IPS-11a (cell line): ENCODE measurements around the gene WAC.
"Not testable (repeated sequence)": the region's sequence is repeated elsewhere in the genome, so short reads cannot be mapped to it uniquely, and the experiment has no call there.

Experiments
- H3K4me3 ChIP-seq: one replicate; pipeline ENCODE4 v1.5.1; 2013; ENCODE audit warnings: low read depth, low read length, control low read depth

The WAC gene

DNA sequence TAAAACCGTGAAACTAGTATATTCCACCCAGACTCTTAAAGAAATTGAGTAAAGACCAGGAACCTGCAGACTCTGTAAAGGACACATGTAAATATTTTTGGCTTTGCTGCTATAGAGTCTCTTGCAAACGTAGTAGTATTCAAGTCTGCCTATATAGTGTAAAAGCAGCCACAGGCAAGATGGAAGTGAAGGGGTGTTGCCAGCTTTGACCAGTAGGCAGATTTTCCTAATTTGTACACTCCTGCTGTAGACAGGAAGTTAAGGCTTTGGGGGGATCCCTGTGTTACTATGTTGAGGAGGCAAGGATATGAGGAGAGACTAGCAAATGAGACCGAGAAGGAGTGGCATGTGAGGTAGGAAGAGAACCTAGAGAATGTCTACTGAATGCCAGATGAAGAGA is 27.7 kb downstream of the WAC start:
- no peak overlapping the region for H3K4me3 ChIP-seq

DNA sequence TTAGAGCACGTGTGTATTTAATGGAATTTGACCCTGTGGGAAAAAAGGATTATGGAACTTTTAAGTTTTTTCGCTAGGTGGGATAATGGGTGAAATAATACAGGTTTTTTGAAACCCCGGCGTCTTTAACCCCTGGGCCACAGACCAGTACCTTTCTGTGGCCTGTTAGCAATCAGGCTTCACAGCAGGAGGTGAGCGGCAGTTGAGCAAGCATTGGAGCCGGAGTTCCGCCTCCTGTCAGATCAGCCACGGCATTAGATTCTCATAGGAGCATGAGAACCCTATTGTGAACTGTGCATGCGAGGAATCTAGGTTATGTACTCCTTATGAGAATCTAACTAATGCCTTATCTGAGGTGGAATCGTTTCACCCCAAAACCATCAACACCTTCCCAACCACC is 28.6 kb downstream of the WAC start:
- H3K4me3 ChIP-seq: no peak overlapping the region

DNA sequence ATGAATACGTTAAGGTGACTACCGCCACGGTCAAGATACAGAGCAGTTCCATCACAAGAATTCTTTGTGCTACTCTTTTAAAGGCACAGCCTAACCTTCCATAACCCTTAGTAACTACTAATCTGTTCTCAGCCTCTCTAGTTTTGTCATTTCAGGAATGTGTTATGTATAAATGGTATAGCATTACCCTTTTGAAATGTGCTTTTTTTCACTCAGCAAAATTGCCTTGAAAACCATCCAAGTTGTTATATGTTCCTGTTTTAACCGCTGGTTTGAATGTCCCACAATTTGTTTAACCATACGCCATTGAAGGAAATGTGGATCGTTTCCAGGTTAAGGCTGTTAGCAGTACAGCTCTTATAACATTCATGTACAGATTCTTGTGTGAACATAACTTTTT is 32.0 kb downstream of the WAC start:
- H3K4me3 ChIP-seq: no peak overlapping the region

DNA sequence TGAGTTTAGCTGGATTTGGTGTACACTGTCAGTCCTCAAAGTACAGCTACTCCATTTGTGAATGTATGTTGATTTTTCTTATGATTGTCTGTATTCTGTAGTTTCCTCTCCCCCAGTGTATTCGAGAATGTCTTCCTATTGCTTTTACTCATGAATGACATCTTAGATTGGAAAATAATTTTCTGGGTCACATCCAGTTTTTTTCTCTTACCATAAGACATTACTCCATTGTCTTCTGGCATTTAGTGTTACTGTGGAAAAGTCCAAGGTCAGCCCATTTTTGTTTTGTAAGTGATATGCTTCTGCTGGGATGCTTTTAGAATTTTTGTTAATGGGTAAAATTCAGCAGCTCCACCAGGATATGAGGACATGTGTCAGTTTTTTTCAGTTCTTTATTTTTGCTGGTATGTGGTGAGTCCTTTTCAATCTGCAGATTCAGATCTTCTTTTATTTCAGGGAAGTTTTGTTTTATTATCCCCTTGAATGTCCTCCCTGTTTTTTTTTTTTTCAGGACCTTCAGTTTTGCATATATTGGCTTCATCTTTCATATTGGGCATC is 33.6 kb downstream of the WAC start:
- no peak overlapping the region for H3K4me3 ChIP-seq

DNA sequence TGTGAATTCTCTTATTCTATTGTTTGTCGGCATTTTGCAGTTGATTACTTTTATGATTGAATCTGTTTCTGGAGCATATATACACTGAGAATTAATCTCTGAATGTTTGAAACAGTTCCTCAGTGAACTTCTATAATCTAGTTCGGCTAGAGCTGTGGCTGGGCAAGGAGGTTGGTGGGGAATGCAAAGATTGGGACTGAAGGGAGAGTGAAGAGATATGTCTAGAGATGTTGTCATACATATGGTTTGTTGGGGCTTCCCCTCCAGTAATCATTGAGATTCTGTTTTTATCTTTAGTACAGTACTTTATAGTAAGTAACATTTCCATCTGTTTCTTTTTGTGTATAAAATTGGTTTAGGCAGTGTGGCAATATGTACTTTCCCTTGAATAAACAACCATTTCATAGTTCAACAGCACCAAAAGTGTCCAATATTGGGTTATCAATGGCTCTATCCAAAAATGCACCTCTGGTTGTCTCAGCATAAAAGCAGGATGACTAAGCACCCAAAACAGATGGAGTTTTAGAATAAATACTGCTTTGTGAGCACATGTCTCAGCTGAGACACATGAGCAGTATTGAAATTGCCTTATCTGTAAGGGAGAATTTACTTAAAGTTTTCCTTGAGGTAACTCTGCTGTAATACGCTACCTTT is 36.7 kb downstream of the WAC start:
- no peak overlapping the region for H3K4me3 ChIP-seq

DNA sequence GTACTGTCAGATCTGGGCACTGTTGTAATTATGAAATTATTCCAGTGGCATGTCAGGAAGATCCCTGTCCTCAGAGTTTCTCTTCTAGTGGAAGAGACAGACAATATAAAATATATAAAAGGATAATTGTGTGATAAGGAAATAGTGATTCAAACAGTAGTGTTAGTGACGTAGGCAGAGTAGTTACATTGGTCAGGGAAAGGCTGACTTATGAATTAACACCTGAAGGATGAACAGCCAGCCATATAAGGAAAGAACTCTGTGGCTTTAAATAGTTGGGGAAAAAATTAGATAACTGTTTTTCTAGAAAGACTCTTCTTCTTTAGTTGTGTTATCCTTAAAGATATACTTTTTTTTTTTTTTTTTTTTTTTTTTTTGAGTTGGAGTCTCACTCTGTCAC is 37.7 kb downstream of the WAC start:
- H3K4me3 ChIP-seq: no peak overlapping the region

DNA sequence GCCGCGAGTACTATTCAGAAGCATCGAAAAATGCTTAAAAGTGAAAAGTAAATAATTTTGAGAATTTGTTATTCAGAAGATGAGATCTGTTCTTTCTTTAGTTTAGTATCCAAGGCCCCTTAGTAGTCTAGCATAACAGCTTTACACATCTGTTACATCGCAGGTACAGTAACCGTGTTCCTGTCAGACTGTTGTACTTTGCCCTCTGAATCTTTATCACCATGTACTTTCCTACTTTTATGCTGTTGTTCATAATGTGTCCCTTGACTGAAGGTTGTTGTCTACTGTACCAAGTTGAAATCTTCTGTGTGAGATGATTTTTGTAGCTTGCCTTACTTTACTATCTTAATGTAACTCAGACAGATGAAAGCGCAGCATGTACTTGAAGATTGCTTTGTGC is 38.3 kb downstream of the WAC start:
- no peak overlapping the region for H3K4me3 ChIP-seq

DNA sequence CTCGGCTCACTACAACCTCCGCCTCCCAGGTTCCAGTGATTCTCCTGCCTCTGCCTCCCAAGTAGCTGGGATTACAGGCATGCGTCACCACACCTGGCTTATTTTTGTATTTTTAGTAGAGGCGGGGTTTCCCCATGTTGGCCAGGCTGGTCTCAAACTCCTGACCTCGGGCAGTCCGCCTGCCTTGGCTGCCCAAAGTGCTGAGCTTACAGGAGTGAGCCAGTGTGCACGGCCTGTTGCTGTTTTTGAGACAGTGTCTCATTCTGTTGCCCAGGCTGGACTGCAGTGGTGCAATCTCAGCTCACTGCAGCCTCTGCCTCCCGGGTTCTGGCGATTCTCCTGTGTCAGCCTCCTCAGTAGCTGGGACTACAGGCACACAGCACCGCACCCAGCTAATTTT is 41.3 kb downstream of the WAC start:
- H3K4me3 ChIP-seq: not testable (repeated sequence)

DNA sequence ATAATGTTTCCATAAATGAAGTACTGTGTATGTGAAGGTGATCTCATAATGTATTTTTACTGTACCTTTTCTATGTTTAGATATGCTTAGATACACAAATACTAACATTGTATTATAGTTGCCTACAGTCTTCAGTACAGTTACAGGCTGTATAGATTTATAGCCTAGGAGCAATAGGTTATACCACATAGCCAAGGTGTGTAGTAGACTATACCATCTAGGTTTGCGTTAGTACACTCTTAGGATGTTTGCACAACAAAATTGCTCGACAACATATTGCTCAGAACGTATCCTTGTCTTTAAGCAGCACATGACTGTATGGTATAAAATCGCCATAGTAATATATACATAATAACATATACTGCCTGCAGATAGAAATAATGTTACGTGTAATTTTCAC is 42.9 kb downstream of the WAC start:
- no peak overlapping the region for H3K4me3 ChIP-seq

DNA sequence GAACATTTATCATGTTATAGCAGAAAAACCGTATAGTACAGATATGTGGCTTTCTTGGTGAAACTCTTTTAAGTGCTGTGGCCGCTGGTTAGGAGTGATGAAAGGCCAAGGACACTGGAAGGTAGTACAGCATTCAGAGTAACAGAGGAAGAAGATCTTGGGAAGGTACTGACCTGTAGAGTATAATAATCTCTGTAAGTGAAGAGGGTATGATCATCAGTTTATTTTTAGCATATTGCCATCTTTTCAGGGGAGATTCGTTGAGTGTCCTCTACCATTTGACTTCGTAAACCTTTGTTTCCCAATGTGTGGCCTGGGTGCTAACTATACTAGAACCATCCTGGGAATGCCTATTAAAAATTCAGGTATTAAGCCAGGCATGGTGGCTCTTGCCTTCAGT is 44.6 kb downstream of the WAC start:
- no peak overlapping the region for H3K4me3 ChIP-seq

DNA sequence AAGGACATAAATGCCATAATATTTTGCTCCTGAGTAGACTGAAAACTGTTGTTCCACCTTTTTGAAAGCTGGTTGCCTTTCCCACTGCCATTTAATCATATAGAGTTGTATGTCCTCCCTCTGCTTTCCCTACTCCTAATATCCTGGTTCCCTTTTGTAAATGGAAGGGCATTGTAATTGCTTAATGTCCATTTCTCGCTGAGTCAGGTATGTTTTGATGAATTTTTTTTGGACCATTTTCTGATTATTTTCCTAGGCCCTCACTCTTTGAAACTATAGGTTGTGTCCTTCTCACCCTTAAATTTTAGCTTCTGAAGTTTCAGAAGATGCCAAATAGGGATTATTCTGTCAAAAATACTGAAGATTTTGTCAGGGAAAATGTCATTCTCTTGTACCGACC is 45.5 kb downstream of the WAC start:
- H3K4me3 ChIP-seq: no peak overlapping the region

DNA sequence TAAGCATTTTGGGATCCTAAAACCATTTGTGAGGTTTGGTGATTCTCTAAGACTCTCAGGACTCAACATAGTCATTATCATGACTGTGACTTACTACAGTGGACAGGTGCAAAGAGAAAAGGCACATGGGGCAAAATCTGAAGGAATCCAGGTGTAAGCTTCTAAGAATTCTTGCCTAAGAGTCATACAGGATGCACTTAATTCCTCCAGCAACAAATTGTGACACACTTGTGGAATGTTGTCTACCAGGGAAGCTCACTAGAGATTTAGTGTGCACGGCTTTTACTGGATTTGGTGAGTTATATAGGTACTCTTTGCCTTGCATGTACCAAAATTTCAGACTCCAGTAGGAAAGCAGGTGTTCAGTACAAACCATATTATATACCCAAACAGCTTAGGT is 47.9 kb downstream of the WAC start:
- H3K4me3 ChIP-seq: no peak overlapping the region

DNA sequence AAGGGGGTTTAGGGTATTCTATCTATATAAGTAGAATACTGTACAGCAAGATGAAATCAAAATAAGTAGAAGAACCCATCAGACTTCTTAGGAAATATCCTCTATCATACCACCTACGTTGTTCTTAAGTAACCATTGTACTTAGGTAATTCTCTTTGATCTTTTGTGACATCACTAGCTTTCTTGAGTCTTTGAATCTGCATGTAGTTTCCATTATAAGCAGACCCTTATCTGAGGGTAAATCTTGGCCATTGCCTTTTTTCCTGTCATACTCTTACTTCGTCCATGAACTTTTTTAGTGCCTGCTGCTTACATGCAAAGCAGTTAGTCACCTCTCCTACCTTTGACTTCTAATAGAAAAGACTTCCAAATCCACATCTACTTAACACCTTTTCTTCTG is 49.0 kb downstream of the WAC start:
- no peak overlapping the region for H3K4me3 ChIP-seq

DNA sequence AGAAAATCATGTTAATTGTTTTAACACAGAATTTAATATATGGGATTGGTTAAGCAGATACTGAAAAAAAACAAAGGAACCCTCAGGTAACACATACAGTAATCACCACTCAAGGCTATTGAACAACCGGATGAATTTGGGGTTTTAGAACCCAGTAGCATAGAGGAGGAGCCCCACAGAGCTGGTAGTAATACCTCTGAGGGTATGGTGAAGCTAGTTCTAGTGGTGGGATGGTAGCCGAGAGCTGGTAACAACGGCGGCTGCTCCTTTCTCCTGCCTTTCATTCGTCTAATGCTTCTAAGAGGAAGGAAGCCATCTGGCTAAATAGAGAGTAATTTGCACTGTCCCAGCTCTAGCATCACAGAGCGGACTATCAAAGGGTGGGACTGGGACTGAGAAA is 52.2 kb downstream of the WAC start:
- H3K4me3 ChIP-seq: no peak overlapping the region

DNA sequence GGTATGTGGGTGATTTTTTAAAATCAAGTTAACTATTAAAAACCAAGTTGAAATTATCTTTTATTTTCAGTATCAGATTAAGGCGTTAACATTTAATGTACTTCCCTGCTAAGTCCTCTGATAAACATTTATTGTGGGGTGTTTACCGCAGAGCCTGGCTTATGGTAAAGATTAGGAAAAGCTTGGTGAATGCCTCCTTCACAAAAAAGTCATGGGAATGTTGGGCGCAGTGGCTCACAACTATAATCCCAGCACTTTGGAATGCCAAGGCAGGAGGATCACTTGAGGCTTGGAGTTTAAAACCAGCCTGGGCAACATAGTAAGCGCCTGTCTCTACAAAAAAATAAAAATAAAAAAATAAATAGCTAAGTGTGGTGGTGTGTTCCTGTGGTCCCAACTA is 53.3 kb downstream of the WAC start:
- H3K4me3 ChIP-seq: no peak overlapping the region

DNA sequence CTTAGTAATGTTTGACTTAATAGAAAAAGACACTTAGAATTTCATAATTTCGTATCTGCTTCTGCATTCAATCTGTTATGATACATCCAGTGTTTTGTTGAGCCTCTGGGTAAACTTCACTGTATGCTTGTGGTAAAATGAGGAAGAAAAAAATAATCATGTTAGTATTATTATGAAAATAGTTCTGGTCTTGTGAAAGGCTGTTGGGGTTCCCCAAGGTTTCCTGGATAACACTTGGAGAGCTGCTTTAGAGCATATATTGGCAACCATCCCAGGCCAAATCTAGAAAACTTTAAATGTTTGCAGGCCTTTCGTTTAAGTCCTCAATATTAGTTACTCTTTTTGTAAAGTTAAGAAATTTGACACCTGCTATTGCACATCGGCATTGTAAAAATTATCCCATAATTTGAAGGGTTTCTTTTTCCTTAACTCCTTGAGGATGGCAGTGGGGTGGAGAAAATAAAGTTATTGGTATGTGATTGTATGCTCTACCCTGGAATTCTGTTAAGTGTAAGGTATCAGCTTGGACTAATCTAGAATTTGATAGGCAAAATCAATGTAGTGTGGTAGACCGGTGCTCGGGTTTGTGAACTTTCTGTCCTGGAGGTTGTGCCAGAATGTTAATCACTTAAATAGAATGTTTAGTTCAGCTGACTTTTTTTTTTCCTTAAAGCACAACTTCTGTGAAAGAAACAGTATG is 54.5 kb downstream of the WAC start:
- H3K4me3 ChIP-seq: no peak overlapping the region

DNA sequence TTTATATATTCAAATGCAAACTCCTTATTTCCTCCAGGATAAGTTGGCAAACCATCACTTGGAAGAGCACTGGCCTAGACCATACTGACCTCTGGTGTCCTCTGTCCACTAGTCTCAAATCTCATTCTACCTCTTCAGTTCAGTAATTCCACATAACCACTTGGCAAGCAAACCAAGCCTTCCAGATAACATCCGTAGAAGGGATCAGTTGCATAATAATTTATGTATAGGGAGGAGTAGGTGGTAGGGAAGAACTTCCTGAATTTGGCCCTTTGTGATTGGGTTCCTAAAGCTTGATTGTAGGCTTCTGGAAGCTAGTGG is 55.0 kb downstream of the WAC start:
- no peak overlapping the region for H3K4me3 ChIP-seq

DNA sequence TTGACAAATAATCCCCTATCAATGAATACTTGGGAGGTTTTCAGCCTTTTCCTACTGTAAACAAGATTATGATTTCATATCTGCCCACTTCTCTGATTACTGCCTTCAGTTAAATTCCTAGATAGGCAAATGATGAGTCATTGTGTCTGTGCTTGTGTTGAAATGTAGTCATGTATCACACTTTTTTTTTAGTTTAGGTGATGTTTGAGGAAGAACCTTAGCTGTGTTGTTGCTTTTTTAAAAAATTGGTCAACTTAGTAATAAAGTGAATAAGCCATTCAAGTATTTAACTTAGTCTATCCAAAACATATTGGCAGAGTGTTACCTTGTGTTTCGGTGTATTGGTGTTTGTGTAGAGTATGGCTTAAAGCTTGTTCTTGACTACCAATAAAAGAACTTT is 60.0 kb downstream of the WAC start:
- no peak overlapping the region for H3K4me3 ChIP-seq

DNA sequence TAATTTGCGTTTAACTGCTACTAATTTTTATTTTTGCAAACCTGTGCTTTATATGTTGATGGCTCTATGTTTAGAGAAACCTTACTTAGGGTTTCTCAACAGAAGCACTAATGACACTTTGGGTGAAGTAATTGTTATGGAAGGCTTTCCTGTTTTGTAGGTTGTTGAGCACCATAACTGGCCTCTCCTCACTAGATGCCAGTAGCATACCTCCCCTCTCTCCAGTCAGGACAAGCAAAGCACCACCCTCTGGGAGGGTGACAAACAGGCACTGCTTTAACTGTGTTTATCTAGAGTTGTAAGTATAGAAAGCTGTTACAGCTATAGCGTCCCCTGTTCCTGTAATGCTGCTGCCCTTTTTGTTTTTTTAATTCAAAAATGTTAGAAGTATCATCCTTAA is 60.9 kb downstream of the WAC start:
- no peak overlapping the region for H3K4me3 ChIP-seq

DNA sequence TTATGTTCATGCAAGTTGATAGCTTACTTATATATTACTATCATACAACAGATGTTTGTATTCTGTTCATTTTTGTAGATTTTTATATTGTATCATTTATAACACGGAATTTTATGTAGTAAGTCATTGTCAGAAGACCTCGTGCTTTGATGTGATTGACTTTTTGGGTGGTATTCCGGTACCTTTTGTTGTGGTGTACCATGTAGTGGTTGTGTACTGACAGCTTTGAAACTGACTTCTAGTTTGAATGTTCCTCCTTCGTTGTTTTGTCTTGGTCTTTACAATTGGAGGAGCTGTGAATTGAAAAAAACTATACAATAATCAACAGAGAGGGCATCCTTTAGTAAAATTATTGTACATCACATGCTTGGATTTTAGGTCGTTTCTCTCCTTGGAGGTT is 61.5 kb downstream of the WAC start:
- H3K4me3 ChIP-seq: no peak overlapping the region

DNA sequence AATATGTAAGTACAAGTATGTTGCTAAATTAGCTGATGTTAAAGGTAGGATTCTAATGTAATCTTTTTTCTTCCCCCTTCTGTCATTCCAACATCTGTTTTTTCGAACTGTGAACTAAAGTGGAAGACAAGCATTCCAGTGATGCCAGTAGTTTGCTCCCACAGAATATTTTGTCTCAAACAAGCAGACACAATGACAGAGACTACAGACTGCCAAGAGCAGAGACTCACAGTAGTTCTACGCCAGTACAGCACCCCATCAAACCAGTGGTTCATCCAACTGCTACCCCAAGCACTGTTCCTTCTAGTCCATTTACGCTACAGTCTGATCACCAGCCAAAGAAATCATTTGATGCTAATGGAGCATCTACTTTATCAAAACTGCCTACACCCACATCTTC is 62.7 kb downstream of the WAC start:
- H3K4me3 ChIP-seq: no peak overlapping the region

DNA sequence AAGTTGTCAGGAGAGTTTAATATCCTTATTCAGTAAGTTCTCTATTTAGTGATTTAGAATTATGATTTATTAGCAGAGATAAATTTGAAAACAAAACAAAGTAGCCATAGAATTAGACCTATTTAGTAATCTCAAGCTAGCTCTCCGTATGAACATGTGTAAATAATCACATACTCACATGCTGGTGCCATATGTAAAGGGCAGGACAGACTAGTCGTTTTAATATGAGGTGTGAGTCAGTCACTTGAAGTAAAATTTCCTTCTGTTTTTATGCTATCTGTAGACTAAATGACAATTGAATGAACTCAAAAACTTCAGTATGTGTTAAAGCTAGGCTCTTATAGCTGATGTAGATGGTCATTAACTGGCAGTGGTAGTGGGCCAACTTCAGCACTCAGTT is 67.1 kb downstream of the WAC start:
- no peak overlapping the region for H3K4me3 ChIP-seq

DNA sequence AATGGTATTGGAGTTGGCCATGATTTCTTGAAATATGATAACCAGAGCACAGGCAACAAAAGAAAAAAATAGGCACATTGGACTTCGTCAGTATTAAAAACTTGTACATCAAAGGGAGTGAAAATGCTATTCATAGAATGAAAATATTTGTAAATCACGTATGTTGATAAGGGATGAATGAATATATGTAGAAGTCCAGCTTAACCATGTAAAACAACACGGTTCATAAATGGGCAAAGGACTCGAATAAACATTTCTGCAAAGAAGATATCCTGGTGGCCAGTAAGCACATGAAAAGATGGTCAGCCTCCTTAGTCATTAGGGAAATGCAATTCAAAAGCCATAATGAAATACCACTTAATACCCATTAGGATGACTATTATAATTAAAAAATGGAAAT is 68.1 kb downstream of the WAC start:
- H3K4me3 ChIP-seq: no peak overlapping the region
